GM13976 (cell line): ENCODE data around the gene BRSK2.

Experiments used
- DNase-seq: peaks from one replicate; pipeline ENCODE4 v3.0.0; 2012; ENCODE audit warnings: low spot score
- in situ Hi-C: fragments of 300-500 bp; cut with MboI; formaldehyde crosslinking; loops from one replicate; pipeline ENCODE4 v1.12.0; 2022; ENCODE audit warnings: low sequenced_read_pairs, mixed read lengths, inconsistent platforms; ENCODE audit not compliant: unreplicated experiment
- TF ChIP-seq, protein P1 (sequence below): IDR thresholded peaks from 2 replicates; pipeline ENCODE4 v1.5.1; 2012; ENCODE audit warnings: borderline replicate concordance, mild to moderate bottlenecking; ENCODE audit not compliant: insufficient read depth; ENCODE audit errors: extremely low read depth, missing control alignments, control extremely low read depth

BRSK2 gene

DNA sequence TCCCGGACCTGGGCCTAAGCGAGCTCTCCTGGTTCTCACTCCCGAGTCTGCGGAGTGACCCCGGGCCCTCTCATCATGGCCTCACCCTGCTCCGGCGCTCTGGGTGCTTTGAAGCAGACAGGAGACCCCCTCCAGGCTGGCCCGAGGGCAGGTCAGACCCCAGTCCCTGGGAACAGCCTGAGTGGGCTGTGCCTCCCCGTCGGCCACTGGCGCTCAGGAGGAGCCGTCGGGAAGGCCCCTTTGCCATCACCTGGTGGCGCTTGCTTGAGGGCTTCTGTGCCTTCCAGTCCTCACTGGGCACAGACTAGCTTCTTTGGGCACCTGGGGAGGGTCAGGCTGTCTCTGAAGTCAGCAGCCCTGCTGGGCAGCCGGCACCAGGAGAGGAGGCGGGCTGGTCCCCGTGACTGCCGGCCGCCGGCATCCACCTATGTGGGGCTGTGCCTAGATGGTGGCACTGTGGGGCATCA, 6.7 kb downstream of the BRSK2 start:
- in situ Hi-C loops = no loop called here
- TF ChIP-seq, protein P1, sequence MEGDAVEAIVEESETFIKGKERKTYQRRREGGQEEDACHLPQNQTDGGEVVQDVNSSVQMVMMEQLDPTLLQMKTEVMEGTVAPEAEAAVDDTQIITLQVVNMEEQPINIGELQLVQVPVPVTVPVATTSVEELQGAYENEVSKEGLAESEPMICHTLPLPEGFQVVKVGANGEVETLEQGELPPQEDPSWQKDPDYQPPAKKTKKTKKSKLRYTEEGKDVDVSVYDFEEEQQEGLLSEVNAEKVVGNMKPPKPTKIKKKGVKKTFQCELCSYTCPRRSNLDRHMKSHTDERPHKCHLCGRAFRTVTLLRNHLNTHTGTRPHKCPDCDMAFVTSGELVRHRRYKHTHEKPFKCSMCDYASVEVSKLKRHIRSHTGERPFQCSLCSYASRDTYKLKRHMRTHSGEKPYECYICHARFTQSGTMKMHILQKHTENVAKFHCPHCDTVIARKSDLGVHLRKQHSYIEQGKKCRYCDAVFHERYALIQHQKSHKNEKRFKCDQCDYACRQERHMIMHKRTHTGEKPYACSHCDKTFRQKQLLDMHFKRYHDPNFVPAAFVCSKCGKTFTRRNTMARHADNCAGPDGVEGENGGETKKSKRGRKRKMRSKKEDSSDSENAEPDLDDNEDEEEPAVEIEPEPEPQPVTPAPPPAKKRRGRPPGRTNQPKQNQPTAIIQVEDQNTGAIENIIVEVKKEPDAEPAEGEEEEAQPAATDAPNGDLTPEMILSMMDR = no peak
- no peak for DNase-seq

DNA sequence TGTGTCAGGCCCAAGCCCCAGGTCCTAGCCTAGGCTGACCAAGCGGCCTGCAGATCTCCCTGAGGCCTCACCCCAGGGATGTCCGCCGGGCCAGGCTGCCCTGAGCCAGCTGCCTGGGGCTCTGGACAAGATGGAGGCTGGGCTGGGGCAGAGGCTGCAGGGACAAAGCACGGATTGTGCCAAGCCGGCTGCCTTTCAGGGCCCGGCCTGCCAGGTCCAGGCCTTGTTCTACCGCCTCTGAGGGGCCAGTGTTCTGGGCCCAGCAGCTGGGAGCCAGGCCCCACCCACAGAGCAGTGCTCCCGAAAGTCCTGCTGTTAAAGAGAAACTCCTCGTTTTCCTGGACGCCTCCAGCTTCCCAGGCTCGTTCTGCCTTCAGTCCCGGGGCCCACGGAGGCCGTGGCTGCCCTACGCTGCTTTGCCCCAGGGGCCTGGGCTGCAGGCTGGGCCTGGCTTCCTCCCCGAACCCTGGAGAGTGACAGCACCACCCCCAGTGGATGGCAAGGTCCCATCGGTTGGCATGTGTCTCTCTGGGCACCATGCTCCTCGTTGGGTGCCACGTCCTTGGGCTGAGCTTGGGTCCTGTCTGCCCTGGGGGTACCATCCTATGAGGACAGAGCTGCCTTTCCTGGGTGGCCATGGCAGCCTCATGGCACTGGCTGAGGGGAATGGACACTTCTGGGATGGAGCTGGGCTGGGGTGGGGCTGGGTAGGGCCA, 7.6 kb downstream of the BRSK2 start:
- TF ChIP-seq, protein P1 = no peak
- in situ Hi-C loops = no loop called here
- DNase-seq = no peak

DNA sequence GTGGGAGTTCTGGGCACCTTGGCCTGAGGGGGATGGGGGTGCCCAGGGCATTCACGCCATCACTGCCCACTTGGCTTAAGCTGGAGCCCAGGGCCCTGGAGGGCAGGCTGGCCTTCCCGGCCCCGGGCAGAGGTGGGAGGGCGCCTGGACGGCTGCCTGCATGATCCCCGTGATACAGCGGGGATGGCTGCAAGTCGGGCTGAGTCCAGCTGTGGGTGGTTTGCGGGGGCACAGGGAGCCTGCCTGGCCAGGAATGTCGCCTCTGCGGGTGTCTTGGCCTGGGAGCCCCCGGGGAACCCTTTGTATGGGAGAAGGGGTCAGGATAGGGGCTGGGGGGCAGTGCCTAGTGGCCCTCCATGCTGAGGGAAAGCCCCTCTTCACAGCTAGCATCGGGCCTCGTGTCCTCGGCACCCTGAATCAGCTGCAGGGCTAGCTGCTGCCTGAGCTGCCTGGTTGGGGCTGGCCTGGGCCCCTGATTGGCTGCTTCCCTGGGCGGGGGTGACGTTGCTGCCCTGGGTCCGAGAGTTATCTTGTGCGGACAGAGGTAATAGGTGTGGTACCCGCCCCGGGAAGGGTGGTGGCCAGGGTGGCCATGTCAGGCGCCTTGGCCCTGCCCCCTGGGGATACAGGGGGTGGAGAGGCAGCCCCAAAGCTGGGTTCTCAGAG, 8.3 kb downstream of the BRSK2 start:
- in situ Hi-C loops = no loop called here
- DNase-seq = no peak
- TF ChIP-seq, protein P1 = no peak

DNA sequence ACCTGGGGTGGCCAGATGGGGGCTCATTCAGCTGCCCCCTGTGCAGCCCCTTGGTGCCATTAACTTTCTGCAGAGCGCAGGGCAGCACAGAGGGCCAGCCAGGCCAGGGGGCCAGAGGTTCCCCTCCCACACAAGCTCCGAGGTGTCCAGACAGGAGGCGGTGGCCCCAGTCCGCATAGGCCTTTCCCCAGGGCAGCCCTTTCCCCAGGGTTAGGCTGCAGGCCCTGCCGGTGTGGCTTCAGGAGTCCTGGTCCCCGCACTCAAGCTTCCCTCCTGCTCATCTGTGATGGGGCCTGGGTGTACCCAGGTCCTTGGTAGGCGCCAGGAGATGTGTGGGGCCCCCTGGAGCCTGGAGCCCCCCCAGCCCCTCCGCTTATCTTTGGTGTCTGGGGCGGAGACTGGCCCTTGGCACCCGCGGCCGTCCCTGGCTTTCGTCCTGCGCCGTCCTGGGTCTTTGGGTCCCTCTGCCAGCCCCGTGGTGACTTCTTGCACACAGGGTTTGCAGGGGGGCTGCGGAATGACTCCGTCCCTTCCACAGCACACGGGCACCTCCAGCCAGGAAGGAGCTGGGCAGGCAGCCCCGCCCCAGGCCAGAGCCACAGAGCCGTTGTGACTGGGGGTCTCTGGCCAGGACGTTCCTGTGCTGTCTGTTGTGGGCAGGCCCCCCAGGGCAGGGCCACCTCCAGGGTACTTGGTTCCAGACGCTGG, 8.9 kb downstream of the BRSK2 start:
- in situ Hi-C loops = no loop called here
- no peak for DNase-seq
- TF ChIP-seq, protein P1 = no peak

DNA sequence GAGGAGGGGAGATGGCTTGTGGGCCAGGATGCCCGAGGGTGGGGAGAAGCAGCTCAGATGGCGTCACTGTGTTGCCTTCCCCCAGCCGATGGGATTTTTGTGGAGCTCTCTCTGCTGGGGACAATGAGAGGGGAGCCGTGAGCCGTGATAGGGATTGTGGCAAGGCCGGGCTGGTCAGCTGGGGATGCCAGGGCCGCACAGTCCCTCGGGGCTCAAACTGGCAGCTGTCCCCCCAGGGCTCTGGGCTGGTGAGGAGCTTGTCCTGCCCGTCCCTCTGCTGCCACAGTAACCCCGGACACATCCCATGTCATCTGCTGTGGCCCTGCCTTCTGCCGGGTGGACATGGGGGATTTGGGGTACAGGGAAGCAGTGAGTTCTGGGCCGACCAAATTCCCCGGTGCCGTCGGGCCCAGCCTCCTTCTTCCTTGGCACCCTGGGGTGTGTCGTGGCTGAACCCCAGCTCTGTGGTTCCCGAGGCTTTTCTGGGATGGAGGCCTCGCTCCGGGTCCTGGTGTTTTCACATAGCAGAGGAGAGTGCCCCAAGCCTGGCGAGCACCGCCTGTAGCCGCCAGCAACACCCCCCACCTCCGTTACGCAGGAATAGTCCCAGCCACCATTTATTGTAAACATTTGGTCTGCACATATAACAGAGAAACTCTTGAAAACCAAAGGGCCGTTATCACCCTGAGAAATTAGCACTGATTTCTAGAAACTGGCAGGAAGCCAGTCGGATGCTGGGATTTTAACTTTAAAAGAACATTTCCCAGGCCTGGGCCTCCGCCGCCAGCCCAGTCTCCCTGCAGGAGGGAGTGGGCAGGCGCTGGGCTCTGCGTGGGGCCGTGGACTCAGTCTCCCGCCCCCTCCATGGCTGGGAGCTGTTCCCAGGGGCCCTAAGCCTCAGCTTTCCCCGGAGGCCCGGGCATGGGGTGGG, 9.9 kb downstream of the BRSK2 start:
- in situ Hi-C loops = no loop called here
- DNase-seq = no peak
- TF ChIP-seq, protein P1 = no peak

DNA sequence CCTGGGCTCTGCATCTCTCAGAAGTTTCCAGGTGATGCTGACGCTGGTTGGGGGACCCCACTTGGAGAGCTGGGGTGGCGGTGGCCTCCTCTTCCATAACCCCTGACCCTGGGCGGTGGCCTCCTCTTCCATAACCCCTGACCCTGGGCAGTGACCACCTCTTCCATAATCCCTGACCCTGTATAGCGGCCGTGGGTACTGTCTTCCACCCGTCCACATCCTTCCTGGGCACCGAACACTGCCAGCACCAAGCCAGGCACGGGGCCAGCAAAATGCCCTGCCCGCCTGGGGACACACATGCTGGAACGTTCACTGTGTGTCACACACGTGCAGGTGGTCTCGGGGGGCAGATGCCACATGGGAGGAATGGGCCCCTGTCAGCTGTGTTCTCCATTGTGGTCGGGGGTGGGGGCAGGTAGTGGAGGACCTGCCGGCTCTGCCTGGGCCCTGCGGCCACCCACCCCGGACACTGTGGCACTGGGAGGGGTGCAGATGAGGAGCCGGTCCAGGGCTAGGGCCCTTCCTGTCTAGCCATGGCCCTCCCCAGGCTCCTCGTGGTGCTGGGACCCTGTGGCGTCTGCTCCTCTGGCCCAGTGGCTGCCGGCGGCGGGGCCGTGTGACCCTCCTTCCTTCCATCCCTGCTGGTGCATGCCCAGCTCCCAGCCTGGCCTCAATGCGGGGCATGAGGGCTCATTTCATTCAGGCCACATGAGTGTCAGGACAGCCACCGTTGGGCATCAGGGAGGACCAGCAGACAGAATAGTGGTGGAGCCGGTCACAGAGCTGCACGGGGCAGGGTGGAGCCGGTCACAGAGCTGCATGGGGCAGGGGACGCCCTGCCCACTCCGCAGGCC, 10.8 kb downstream of the BRSK2 start:
- no peak for DNase-seq
- TF ChIP-seq, protein P1 = no peak
- in situ Hi-C loops = no loop called here
